CD8-positive, alpha-beta memory T cell (primary cell): ENCODE results near the gene MRM3. TPM values are rescaled to one million over a fixed set of nuclear protein-coding genes. Genes with fewer than 3 reads are reported as not detected.
"Not testable (repeated sequence)": the region's sequence is repeated elsewhere in the genome, so short reads cannot be mapped to it uniquely, and the experiment has no call there.

Source experiments
- CTCF ChIA-PET: fragments of 350-600 bp; sonication (Branson Sonifier 250); formaldehyde crosslinking; loops from one replicate; lab custom pipeline; 2021; ENCODE audit warnings: antibody characterized with exemption; lab: Charles Lee
- POLR2A ChIA-PET: fragments of 350-600 bp; sonication (Branson Sonifier 250); formaldehyde crosslinking; loops from one replicate; lab custom pipeline; 2021; ENCODE audit warnings: antibody characterized with exemption; lab: Charles Lee
- DNase-seq, 5 donors: peaks; one replicate each; pipeline versions ENCODE4 v3.0.0 to v3.0.0-alpha.2; 2020 to 2022; ENCODE audit warnings: mixed read lengths in 1 of 5
- H3K27ac ChIP-seq: one replicate; pipeline ENCODE4 v1.7.0; 2013; ENCODE audit warnings: low read depth, mild to moderate bottlenecking, low read length, moderate library complexity
- H3K27me3 ChIP-seq: 2 replicates; pipeline ENCODE4 v1.7.0; 2013; ENCODE audit warnings: low read length, mild to moderate bottlenecking; ENCODE audit not compliant: insufficient read depth, poor library complexity, severe bottlenecking
- H3K36me3 ChIP-seq: 2 replicates; pipeline ENCODE4 v1.7.0; 2013; ENCODE audit warnings: mild to moderate bottlenecking, low read length, moderate library complexity; ENCODE audit not compliant: insufficient read depth
- H3K4me1 ChIP-seq: 2 replicates; pipeline ENCODE4 v1.7.0; 2013; ENCODE audit warnings: mild to moderate bottlenecking, low read length, moderate library complexity; ENCODE audit not compliant: insufficient read depth
- H3K4me3 ChIP-seq: 2 replicates; pipeline ENCODE4 v1.7.0; 2013; ENCODE audit warnings: mild to moderate bottlenecking, low read length
- H3K9me3 ChIP-seq: 2 replicates; pipeline ENCODE4 v1.7.0; 2013; ENCODE audit warnings: mild to moderate bottlenecking, low read length
- H3K27ac Mint-ChIP-seq, 8 donors: one replicate each; pipeline ENCODE4 v1.8.0; 2020 to 2021; ENCODE audit warnings: mixed read lengths in 8 of 8, mild to moderate bottlenecking in 6 of 8, inconsistent platforms in 3 of 8, moderate library complexity in 3 of 8
- H3K27me3 Mint-ChIP-seq, 2 donors: one replicate each; pipeline ENCODE4 v1.8.0; 2020 to 2021; ENCODE audit warnings: mixed read lengths in 2 of 2, mild to moderate bottlenecking in 1 of 2, moderate library complexity in 1 of 2
- H3K36me3 Mint-ChIP-seq, 3 donors: one replicate each; pipeline ENCODE4 v1.8.0; 2020 to 2021; ENCODE audit warnings: mixed read lengths in 3 of 3, inconsistent platforms in 1 of 3, mild to moderate bottlenecking in 1 of 3
- H3K4me1 Mint-ChIP-seq, 3 donors: one replicate each; pipeline ENCODE4 v1.8.0; 2020 to 2021; ENCODE audit warnings: mixed read lengths in 3 of 3, inconsistent platforms in 1 of 3, mild to moderate bottlenecking in 1 of 3
- H3K4me3 Mint-ChIP-seq, 7 donors: one replicate each; pipeline ENCODE4 v1.8.0; 2020 to 2021; ENCODE audit warnings: mixed read lengths in 7 of 7, mild to moderate bottlenecking in 6 of 7, moderate library complexity in 4 of 7, inconsistent platforms in 2 of 7
- H3K9me3 Mint-ChIP-seq, 5 donors: one replicate each; pipeline ENCODE4 v1.8.0; 2020 to 2022; ENCODE audit warnings: mixed read lengths in 5 of 5, mild to moderate bottlenecking in 3 of 5, moderate library complexity in 2 of 5, inconsistent platforms in 1 of 5
- polyA plus RNA-seq: library from polyadenylated mRNA; unstranded; fragments of 300-500 nt; fragmentation: Illumina TruSeq; gene quantifications from one replicate; pipeline ENCODE4 v1.2.3, GENCODE V29; 2021
- total RNA-seq, 2 experiments: library from RNA; stranded (reverse); gene quantifications; one replicate each; pipeline ENCODE4 v1.2.3, GENCODE V29; 2021

The MRM3 gene
- total and polyA plus RNA-seq, 3 experiments from 2014 or later: 24.9 to 37.4 (median 35.5) TPM

GRCh38 chr17:784143-784542 lies 2.0 kb downstream of the MRM3 start:
- Histone ChIP-seq H3K36me3 (peaks cover 8% of the 10 kb centered on the region), H3K27me3 (no peaks in the 10 kb centered on the region), H3K9me3 (no peaks in the 10 kb centered on the region), H3K4me3 (no peak overlapping the region), H3K4me1 (peaks cover 26% of the 10 kb centered on the region), H3K27ac (no peak overlapping the region)
- no peak for DNase-seq
- Mint-ChIP-seq H3K4me1 (peaks cover 31 to 43% (median 36%) of the 10 kb centered on the region in 3 donors), H3K27me3 (peaks cover 0 to 3% of the 10 kb centered on the region in 2 donors), H3K27ac (peak overlapping the region in 4 of 8 donors; percentile 12 to 97 (median 42)), H3K4me3 (peak overlapping the region; percentile 52 to 97 (median 63)), H3K9me3 (no peaks in the 10 kb centered on the region), H3K36me3 (peaks cover 0 to 53% (median 5%) of the 10 kb centered on the region in 3 donors)
- ChIA-PET POLR2A (no interaction called here), CTCF (no interaction called here)

DNA sequence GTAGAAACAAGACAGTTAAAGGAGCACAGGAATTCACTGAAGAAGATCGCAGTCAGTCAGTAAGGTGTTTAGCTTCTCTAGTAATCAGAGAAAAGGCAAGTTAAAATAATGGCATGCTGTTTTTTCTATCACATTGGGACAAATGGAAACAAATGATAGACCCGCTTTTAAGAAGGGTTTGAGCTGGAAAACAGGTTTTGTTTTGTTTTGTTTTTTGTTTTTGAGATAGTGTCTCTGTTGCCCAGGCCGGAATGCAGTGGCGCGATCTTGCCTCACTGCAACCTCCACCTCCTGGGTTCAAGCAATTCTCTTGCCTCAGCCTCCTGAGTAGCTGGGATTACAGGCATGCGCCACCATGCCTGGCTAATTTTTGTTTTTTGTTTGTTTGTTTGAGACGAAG lies 3.7 kb downstream of the MRM3 start:
- H3K27ac ChIP-seq, DNase-seq, H3K27ac Mint-ChIP-seq, H3K4me3 ChIP-seq, H3K4me3 Mint-ChIP-seq, CTCF ChIA-PET, H3K9me3 Mint-ChIP-seq, H3K27me3 ChIP-seq, H3K27me3 Mint-ChIP-seq, H3K9me3 ChIP-seq: not testable (repeated sequence)
- Mint-ChIP-seq H3K4me1 (peaks cover 28 to 37% (median 31%) of the 10 kb centered on the region in 3 donors), H3K36me3 (peaks cover 0 to 64% (median 5%) of the 10 kb centered on the region in 3 donors)
- H3K36me3 ChIP-seq: peaks cover 17% of the 10 kb centered on the region
- peaks cover 25% of the 10 kb centered on the region for H3K4me1 ChIP-seq
- POLR2A ChIA-PET: interaction anchor here (0.7 kb wide), 1 partner anchor 9 kb away, joined by 3 read pairs; no protein-coding TSS in a partner anchor

GRCh38 chr17:787641-788221 lies 5.6 kb downstream of the MRM3 start:
- ChIA-PET POLR2A (no interaction called here), CTCF (interaction anchor here (1.4 kb wide), 1 partner anchor 209 kb away, joined by 6 read pairs; the partner anchor contains the start of gene TIMM22)
- peaks cover 0 to 71% (median 12%) of the 10 kb centered on the region in 3 donors for H3K36me3 Mint-ChIP-seq
- no peak overlapping the region for H3K4me3 ChIP-seq
- H3K27ac Mint-ChIP-seq: peak overlapping the region in 1 of 8 donors; percentile 21
- H3K4me1 Mint-ChIP-seq: peaks cover 16 to 22% (median 17%) of the 10 kb centered on the region in 3 donors
- H3K36me3 ChIP-seq: peaks cover 35% of the 10 kb centered on the region
- peaks cover 16% of the 10 kb centered on the region for H3K4me1 ChIP-seq
- no peak overlapping the region for H3K27ac ChIP-seq
- no peaks in the 10 kb centered on the region for H3K27me3 Mint-ChIP-seq
- no peaks in the 10 kb centered on the region for H3K9me3 ChIP-seq
- H3K4me3 Mint-ChIP-seq: no peak overlapping the region
- no peaks in the 10 kb centered on the region for H3K27me3 ChIP-seq
- H3K9me3 Mint-ChIP-seq: no peaks in the 10 kb centered on the region
- DNase-seq: no peak

DNA sequence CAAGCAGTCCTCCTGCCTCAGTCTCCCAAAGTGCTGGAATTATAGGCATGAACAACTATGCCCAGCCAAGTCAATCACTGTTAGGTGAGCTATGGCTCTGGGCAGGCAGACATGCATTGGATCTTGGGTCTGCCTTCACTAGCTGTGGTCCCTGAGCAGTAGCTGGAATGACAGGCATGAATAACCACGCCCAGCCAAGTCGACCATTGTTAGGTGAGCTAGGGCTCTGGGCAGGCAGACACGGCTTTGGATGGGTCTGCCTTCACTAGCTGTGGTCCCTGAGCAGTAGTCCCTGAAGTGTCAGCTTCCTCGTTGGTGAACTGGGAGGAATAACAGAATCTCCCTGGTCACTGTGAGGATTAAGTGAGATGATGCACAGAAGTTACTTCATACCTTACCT lies 6.4 kb downstream of the MRM3 start:
- H3K36me3 Mint-ChIP-seq: peaks cover 0 to 72% (median 14%) of the 10 kb centered on the region in 3 donors
- no peak overlapping the region for H3K27ac Mint-ChIP-seq
- H3K27me3 ChIP-seq: no peaks in the 10 kb centered on the region
- H3K4me1 ChIP-seq: peaks cover 8% of the 10 kb centered on the region
- H3K4me1 Mint-ChIP-seq: peaks cover 12 to 14% (median 12%) of the 10 kb centered on the region in 3 donors
- H3K9me3 Mint-ChIP-seq: no peaks in the 10 kb centered on the region
- H3K27me3 Mint-ChIP-seq: no peaks in the 10 kb centered on the region
- H3K36me3 ChIP-seq: peaks cover 35% of the 10 kb centered on the region
- CTCF ChIA-PET: interaction anchor here (1.4 kb wide), 1 partner anchor 208 kb away, joined by 6 read pairs; the partner anchor contains the start of gene TIMM22
- no peak overlapping the region for H3K4me3 ChIP-seq
- POLR2A ChIA-PET: no interaction called here
- no peak for DNase-seq
- no peak overlapping the region for H3K27ac ChIP-seq
- H3K9me3 ChIP-seq: no peaks in the 10 kb centered on the region
- H3K4me3 Mint-ChIP-seq: no peak overlapping the region

DNA sequence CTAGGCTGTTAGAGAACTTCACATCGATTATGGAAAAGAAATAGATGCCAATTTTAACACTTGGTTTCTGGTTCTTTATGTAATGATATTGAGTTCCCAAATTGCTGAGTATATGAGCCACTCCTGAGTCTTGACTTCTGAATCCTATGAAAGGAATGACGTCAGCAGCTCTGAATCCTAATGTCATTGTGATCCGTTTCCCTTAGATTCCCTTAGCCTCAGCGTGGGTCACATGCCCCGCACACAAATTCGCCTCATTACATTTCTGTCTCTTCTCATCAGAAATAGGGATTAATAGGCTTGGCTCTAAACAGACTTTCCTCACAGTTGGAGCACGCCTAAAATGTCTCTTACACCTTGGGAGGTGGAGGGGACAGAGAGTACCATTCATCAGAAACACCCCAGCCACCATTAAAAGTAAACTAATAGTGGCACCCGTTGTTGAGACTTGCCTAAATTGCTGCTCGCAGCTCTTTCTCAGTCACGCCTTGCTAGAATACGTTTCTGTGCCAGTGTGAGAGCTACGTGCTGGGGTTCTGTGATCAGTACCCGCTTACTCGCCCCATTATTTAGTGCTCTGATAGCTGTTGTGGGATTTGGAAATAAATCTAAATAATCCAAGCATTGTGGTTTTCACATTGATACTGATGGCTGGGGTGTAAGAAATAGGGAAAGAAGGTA lies 7.1 kb downstream of the MRM3 start:
- peaks cover 0 to 72% (median 14%) of the 10 kb centered on the region in 3 donors for H3K36me3 Mint-ChIP-seq
- H3K27me3 ChIP-seq: no peaks in the 10 kb centered on the region
- DNase-seq: no peak
- H3K4me1 ChIP-seq: peaks cover under 1% of the 10 kb centered on the region
- H3K4me3 Mint-ChIP-seq: peak overlapping the region in 1 of 7 donors; percentile 46
- peaks cover 5 to 7% (median 6%) of the 10 kb centered on the region in 3 donors for H3K4me1 Mint-ChIP-seq
- CTCF ChIA-PET: interaction anchor here (1.4 kb wide), 1 partner anchor 207 kb away, joined by 6 read pairs; the partner anchor contains the start of gene TIMM22
- POLR2A ChIA-PET: no interaction called here
- no peak overlapping the region for H3K4me3 ChIP-seq
- no peaks in the 10 kb centered on the region for H3K27me3 Mint-ChIP-seq
- H3K27ac ChIP-seq: no peak overlapping the region
- H3K9me3 Mint-ChIP-seq: no peaks in the 10 kb centered on the region
- H3K36me3 ChIP-seq: peaks cover 35% of the 10 kb centered on the region
- H3K27ac Mint-ChIP-seq: no peak overlapping the region
- no peaks in the 10 kb centered on the region for H3K9me3 ChIP-seq

DNA sequence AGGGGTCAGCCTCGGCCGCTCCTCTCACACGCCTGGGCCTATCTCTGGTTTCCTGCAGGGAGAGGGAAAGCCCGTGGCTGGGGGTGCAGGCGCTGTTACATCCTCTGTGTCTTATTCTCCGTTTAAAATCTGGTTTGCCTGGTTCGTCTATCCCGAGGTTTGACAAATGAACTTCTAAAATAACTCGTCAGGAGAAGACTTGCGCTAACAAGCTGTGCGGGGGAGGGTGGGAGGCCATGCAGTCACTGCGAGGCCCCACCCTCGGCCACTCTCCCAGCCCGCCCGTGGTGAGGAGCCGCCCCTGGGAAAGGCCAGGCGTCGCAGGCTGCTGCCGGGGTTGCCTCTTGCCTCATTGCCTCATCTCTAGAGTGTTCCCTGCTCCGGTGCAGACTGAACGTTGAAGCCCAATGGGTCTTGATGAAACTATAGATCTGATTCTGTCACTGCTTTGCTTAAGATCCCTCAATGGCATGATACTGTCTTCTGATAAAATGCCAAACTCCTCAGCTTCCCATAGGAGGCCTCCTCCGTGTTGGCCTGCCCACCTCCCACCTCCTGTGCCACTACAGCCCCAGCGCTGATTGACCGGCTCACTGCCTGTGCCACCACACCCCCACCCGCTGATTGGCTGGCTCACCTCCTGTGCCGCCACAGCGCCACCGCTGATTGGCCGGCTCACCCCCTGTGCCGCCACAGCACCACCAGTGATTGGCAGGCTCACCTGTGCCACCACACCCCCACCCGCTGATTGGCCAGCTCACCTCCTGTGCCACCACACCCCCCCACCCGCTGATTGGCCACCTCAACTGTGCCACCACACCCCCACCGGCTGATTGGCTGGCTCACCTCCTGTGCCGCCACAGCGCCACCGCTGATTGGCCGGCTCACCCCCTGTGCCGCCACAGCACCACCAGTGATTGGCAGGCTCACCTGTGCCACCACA lies 8.0 kb downstream of the MRM3 start:
- H3K27me3 Mint-ChIP-seq, H3K4me3 ChIP-seq, H3K27ac ChIP-seq, H3K9me3 ChIP-seq, H3K4me1 ChIP-seq, H3K9me3 Mint-ChIP-seq, H3K27me3 ChIP-seq, CTCF ChIA-PET, H3K4me3 Mint-ChIP-seq, POLR2A ChIA-PET, H3K27ac Mint-ChIP-seq, DNase-seq: not testable (repeated sequence)
- H3K36me3 ChIP-seq: peaks cover 35% of the 10 kb centered on the region
- H3K36me3 Mint-ChIP-seq: peaks cover 0 to 66% (median 14%) of the 10 kb centered on the region in 3 donors
- peaks cover 5 to 10% (median 9%) of the 10 kb centered on the region in 3 donors for H3K4me1 Mint-ChIP-seq

- H3K4me1 ChIP-seq, CTCF ChIA-PET, H3K9me3 Mint-ChIP-seq, H3K27ac ChIP-seq, H3K4me3 ChIP-seq, H3K27ac Mint-ChIP-seq, H3K27me3 Mint-ChIP-seq, H3K27me3 ChIP-seq, H3K9me3 ChIP-seq, DNase-seq, POLR2A ChIA-PET: not testable (repeated sequence)
- peaks cover 35% of the 10 kb centered on the region for H3K36me3 ChIP-seq
- Mint-ChIP-seq H3K4me3 (peak overlapping the region in 1 of 7 donors; percentile 8), H3K36me3 (peaks cover 0 to 61% (median 14%) of the 10 kb centered on the region in 3 donors), H3K4me1 (peaks cover 5 to 10% (median 7%) of the 10 kb centered on the region in 3 donors)
These were observed 8.7 kb downstream of the MRM3 start for GRCh38 chr17:790874-791247.
